PC-9 (cell line): ENCODE results near the gene MALRD1. TPM values are rescaled to one million over a fixed set of nuclear protein-coding genes. Genes with fewer than 3 reads are reported as not detected.

Experiments
- BruUV-seq: library from RNA; stranded (reverse); fragments of 400-500 nt; replicated peaks from 2 replicates; lab custom pipeline; 2021; lab: Mats Ljungman, UMichigan
- CTCF ChIA-PET: fragments of 300-600 bp; sonication (Branson Sonifier 250); formaldehyde crosslinking; loops from one replicate; lab custom pipeline; 2022; ENCODE audit warnings: antibody characterized with exemption; lab: Charles Lee
- POLR2A ChIA-PET: fragments of 300-600 bp; sonication (Branson Sonifier 250); formaldehyde crosslinking; loops from one replicate; lab custom pipeline; 2022; ENCODE audit warnings: antibody characterized with exemption; ENCODE audit not compliant: unreplicated experiment; lab: Charles Lee
- DNase-seq, 2 experiments: peaks; one replicate each; pipeline versions ENCODE4 v3.0.0 to v3.0.0-alpha.2; 2015 to 2022; ENCODE audit warnings: mixed read lengths in 1 of 2
- H2AFZ ChIP-seq: fragments of 200-600 bp; sonication (generic); 2 replicates; pipeline ENCODE4 v1.8.1; 2017; ENCODE audit warnings: antibody characterized with exemption
- H3F3A ChIP-seq: fragments of 200-600 bp; sonication (generic); 2 replicates; pipeline ENCODE4 v1.8.1; 2017; ENCODE audit warnings: antibody characterized with exemption, mild to moderate bottlenecking, low read depth; ENCODE audit not compliant: insufficient read depth
- H3K27ac ChIP-seq: fragments of 200-600 bp; sonication (generic); 2 replicates; pipeline ENCODE4 v1.6.1; 2016; ENCODE audit warnings: mixed run types
- H3K27me3 ChIP-seq: fragments of 200-600 bp; sonication (generic); 2 replicates; pipeline ENCODE4 v1.6.1; 2016; ENCODE audit warnings: low read depth, mixed run types; ENCODE audit not compliant: insufficient read depth
- H3K36me3 ChIP-seq: fragments of 200-600 bp; sonication (generic); 2 replicates; pipeline ENCODE4 v1.6.1; 2016; ENCODE audit warnings: low read depth, mixed run types
- H3K4me1 ChIP-seq: fragments of 200-600 bp; sonication (generic); replicated peaks from 2 replicates; pipeline ENCODE4 v1.6.1; 2016; ENCODE audit warnings: mixed run types; ENCODE audit not compliant: insufficient read depth
- H3K4me2 ChIP-seq: fragments of 200-600 bp; sonication (generic); 2 replicates; pipeline ENCODE4 v1.6.1; 2017; ENCODE audit warnings: mixed run types
- H3K4me3 ChIP-seq: fragments of 200-600 bp; sonication (generic); 2 replicates; pipeline ENCODE4 v1.6.1; 2016; ENCODE audit warnings: mixed run types
- H3K79me2 ChIP-seq: fragments of 200-600 bp; sonication (generic); 2 replicates; pipeline ENCODE4 v1.6.1; 2017; ENCODE audit warnings: low read depth, mixed run types
- H3K9me2 ChIP-seq: fragments of 200-600 bp; sonication (generic); 2 replicates; pipeline ENCODE4 v1.8.1; 2017; ENCODE audit warnings: mild to moderate bottlenecking; ENCODE audit not compliant: insufficient read depth
- H3K9me3 ChIP-seq: fragments of 200-600 bp; sonication (generic); 2 replicates; pipeline ENCODE4 v1.8.1; 2016; ENCODE audit warnings: low read depth; ENCODE audit not compliant: insufficient read depth
- H4K20me1 ChIP-seq: fragments of 200-600 bp; sonication (generic); 2 replicates; pipeline ENCODE4 v1.8.1; 2017; ENCODE audit not compliant: insufficient read depth
- EZH2 ChIP-seq: fragments of 200-600 bp; sonication (generic); IDR thresholded peaks from 2 replicates; pipeline ENCODE4 v1.8.0; 2017; ENCODE audit warnings: antibody characterized with exemption, low read depth
- intact Hi-C: fragments of 100-400 bp; cut with micrococcal nuclease; formaldehyde crosslinking; loops from one replicate; pipeline ENCODE4 v1.10.0; 2022; ENCODE audit not compliant: unreplicated experiment
- total RNA-seq: library from RNA; stranded (reverse); gene quantifications from 2 replicates; pipeline ENCODE4 v1.2.3, GENCODE V29; 2021
- TF ChIP-seq, protein P1 (sequence below): fragments of 200-600 bp; sonication (generic); conservative IDR thresholded peaks from 2 replicates; pipeline ENCODE4 v1.6.1; 2017; ENCODE audit warnings: mixed run types, antibody characterized with exemption, mild to moderate bottlenecking, moderate library complexity

MALRD1 gene
- total RNA-seq, 1 experiment from 2014 or later = not detected

DNA sequence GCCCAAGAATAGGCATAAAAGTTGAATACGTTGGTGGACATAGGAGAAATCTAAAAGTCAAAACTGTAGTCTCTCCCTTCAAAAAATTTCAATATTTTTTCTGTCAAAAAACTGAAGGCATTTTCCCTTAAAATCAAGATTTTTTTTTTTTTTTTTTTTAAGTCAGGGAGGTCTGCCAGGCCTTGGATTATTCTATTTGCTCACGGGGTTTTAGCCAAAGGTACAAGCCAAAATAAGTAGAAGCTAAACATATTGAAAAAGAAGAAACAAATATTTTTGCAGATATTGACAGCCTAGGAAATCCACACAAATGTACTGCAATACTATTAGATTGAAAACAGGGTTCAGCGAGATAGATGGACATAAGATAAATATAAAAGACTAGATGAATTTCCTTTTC, 577.6 kb downstream of the MALRD1 start:
- H3F3A ChIP-seq = no peaks in the 10 kb centered on the region
- DNase-seq = no peak
- H3K4me2 ChIP-seq = no peak overlapping the region
- H3K9me2 ChIP-seq = no peaks in the 10 kb centered on the region
- TF ChIP-seq EZH2 = no peak
- TF ChIP-seq, protein P1, sequence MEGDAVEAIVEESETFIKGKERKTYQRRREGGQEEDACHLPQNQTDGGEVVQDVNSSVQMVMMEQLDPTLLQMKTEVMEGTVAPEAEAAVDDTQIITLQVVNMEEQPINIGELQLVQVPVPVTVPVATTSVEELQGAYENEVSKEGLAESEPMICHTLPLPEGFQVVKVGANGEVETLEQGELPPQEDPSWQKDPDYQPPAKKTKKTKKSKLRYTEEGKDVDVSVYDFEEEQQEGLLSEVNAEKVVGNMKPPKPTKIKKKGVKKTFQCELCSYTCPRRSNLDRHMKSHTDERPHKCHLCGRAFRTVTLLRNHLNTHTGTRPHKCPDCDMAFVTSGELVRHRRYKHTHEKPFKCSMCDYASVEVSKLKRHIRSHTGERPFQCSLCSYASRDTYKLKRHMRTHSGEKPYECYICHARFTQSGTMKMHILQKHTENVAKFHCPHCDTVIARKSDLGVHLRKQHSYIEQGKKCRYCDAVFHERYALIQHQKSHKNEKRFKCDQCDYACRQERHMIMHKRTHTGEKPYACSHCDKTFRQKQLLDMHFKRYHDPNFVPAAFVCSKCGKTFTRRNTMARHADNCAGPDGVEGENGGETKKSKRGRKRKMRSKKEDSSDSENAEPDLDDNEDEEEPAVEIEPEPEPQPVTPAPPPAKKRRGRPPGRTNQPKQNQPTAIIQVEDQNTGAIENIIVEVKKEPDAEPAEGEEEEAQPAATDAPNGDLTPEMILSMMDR = no peak
- no peaks in the 10 kb centered on the region for H3K9me3 ChIP-seq
- no peaks in the 10 kb centered on the region for H3K4me1 ChIP-seq
- CTCF ChIA-PET = interaction anchor here (0.6 kb wide), 1 partner anchor 405 kb away, joined by 3 read pairs; no protein-coding TSS in a partner anchor
- POLR2A ChIA-PET = no interaction called here
- no TSS peak for BruUV-seq
- H4K20me1 ChIP-seq = no peaks in the 10 kb centered on the region
- H3K27ac ChIP-seq = no peak overlapping the region
- no peaks in the 10 kb centered on the region for H3K36me3 ChIP-seq
- H3K27me3 ChIP-seq = no peaks in the 10 kb centered on the region
- no peak overlapping the region for H3K4me3 ChIP-seq
- H3K79me2 ChIP-seq = no peaks in the 10 kb centered on the region
- intact Hi-C loops = no loop called here
- no peak overlapping the region for H2AFZ ChIP-seq

DNA sequence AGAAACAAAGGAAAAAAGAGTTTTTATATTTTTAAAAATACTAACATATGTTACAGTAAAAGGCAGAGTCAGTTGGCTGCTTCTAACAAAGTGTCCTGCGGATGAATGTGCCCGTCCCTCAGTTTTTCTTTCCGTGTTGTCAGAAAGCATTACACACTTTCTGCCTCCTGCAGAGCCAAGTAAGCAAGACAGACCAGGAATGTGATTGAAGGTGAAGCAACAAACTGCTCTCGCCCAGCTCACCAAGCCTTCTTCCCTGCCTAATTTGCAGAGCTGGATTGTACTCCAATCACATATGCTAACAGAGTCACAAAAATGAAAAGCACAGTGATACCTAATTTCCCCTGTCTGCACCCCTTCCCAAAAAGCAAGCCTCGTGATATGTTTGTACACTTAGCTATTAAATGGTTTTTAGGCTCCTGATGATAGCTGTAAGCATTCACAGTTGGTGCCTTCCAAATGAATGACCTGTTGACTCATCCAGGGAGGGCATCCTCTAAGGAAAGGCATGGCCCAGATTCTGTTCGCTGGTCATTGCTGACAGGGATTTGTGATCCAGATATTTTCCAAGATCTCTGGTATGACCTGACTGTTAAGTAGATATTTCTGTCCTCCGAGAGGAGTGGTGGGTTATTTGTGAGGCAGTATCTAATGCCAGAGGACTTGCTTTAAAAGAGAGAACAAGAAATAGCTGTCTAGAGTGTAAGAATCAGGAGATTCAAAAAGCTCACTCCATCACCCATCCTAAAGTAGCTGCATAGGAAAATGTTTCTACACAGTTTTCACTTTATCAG, 580.4 kb downstream of the MALRD1 start:
- no peak overlapping the region for H3K4me3 ChIP-seq
- no peak overlapping the region for H3K4me2 ChIP-seq
- H3K9me3 ChIP-seq = no peaks in the 10 kb centered on the region
- CTCF ChIA-PET = no interaction called here
- no peaks in the 10 kb centered on the region for H3K4me1 ChIP-seq
- TF ChIP-seq, protein P1 = no peak
- TF ChIP-seq EZH2 = no peak
- no peak for DNase-seq
- H4K20me1 ChIP-seq = no peaks in the 10 kb centered on the region
- no peaks in the 10 kb centered on the region for H3K9me2 ChIP-seq
- no peaks in the 10 kb centered on the region for H3F3A ChIP-seq
- intact Hi-C loops = no loop called here
- no peaks in the 10 kb centered on the region for H3K79me2 ChIP-seq
- POLR2A ChIA-PET = no interaction called here
- H3K27ac ChIP-seq = no peak overlapping the region
- H3K27me3 ChIP-seq = no peaks in the 10 kb centered on the region
- H2AFZ ChIP-seq = no peak overlapping the region
- no peaks in the 10 kb centered on the region for H3K36me3 ChIP-seq
- BruUV-seq = no TSS peak

DNA sequence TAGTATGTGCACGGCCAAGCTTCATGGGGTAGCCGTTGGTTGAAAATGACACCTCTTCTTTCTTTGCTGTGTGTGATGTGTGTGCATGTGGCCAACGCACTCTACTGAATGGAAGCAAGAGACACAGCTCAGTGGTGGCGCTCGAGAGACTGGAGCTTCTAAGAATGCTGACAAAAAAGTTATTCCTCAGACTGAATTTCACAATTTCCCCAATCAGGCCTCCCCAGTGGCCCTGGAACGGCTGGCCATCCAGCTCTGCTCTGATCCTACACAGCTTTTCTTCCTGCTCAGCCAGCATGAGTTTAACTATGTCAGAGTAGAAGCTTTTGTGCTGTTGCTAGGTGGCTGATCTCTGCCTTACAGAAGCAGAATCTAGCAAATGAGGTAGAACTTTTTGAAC, 581.0 kb downstream of the MALRD1 start:
- no peak for DNase-seq
- CTCF ChIA-PET = no interaction called here
- H3K9me3 ChIP-seq = no peaks in the 10 kb centered on the region

More for the DNA sequence above, 581.0 kb downstream of the MALRD1 start:
- no peaks in the 10 kb centered on the region for H3K9me2 ChIP-seq
- POLR2A ChIA-PET = no interaction called here
- no peak overlapping the region for H3K4me2 ChIP-seq
- no peaks in the 10 kb centered on the region for H4K20me1 ChIP-seq
- TF ChIP-seq, protein P1 = no peak
- TF ChIP-seq EZH2 = no peak
- no peak overlapping the region for H2AFZ ChIP-seq
- no peaks in the 10 kb centered on the region for H3K79me2 ChIP-seq
- no peaks in the 10 kb centered on the region for H3K4me1 ChIP-seq
- intact Hi-C loops = no loop called here
- H3K36me3 ChIP-seq = no peaks in the 10 kb centered on the region
- no peak overlapping the region for H3K27ac ChIP-seq
- no peaks in the 10 kb centered on the region for H3K27me3 ChIP-seq
- no peak overlapping the region for H3K4me3 ChIP-seq
- H3F3A ChIP-seq = no peaks in the 10 kb centered on the region
- BruUV-seq = no TSS peak
